HG03565 (cell line): ENCODE data around the gene ANXA4.

Experiments used
- ATAC-seq: cut with Tn5 transposase; IDR thresholded peaks from one replicate; pipeline ENCODE4 v1.9.1; 2021; ENCODE audit warnings: mild to moderate bottlenecking, moderate library complexity; ENCODE audit not compliant: unreplicated experiment

Gene ANXA4

DNA sequence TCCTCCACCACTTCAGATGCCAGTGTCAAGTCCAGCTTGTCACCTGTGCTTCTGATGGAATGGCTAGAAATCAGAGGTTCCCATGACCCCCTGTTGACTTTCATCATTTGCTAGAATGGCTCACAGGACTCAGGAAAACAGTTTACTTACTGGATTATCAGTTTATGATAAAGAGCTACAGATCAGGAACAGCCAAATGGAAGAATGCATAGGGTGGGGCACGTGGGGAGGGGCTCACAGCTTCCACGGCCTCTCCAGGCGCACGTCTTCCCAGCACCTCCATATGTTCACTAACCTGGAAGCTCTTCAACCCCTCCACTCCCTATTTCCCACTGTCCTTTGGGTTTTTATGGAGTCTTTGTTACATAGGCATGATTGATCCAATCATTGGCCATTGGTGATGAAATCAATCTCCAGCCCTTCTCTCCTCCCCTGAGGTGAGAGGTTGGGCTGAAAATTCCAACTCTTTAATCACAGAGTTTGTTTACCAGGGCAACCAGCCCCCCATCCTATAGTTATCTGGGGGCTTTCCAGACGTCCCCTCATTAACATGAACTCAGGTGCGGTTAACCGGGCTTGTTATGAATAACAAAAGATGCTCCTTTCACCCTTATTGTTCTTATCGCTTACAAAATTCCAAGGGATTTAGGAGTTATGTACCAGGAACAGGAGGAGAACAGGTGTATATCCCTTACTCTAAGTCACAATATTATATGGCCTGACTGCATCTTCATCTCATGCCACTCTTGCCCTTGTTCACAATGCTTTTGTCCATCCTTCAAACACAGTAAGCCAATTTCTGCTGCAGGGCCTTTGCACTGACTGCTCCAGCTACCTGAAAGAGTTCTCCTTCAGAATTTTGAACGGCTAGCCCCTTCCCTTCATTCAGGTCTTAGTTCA, 35.2 kb downstream of the ANXA4 start:
- ATAC-seq: no peak

DNA sequence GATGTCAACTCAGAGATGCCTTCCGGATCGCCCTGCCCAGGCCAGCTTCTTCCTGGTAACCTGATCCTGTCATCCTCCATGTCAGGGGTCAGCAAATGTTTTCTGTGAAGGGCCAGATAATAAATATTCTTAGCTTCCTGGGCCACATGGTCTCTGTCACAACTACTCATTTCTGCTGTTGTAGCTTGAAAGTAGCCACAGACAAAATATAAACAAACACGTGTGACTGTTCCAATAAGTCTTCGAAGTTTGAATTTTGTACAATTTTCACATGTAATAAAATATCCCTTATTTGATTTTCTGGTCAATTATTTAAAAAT, 35.8 kb downstream of the ANXA4 start:
- no peak for ATAC-seq

DNA sequence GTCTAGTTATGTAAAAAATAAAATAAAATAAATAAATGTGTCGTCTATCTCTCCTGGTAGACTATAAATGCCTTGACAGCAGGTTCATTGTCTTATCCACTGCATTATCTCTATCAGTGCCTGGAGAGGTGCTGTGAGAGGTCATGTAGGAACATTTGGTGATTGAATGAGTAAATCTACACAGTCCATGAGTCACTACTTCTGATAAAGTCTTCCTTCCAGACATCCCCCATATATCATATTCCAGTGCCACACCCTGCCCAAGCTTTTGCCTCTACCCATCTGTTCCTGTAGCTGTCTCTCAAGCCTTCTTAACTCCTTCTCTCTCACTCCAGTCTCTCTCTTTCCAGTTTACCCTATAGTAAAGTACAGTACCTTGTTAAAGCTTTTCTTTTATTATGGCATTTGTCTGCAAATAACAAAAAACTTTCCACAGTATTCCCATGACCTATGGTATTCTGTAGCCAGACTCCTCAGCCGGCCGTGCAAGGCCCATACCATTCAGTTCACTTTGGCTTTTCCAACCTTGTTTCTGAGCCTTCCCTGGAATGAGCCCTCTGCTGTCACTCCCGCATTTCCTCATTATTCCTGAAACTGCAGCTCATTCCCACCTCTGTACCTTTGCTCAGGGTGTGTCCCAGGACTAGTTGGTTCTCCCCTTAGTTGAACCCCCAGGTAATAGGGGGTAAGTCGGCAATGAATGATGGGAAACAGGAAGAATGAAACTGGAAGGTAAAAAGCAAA, 37.5 kb downstream of the ANXA4 start:
- no peak for ATAC-seq

DNA sequence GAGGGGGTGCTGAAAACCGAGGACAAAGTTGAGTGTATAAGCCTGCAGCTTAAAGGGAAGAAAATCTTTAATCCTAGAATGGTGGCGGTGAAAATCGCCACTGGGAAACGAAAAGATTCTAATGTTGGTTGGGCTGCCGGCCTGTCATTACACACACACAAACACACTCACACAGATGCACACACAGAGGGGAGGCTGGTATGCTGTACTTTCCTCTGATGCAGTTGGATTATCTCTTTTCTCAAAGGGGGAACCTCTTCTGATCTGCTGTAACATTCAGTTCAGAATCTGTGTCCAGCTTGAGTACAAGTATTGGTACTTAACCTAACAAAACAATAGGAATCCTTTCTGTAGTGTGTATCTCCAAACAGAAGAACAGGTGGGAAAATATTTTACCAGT, 39.0 kb downstream of the ANXA4 start:
- ATAC-seq: no peak

- ATAC-seq: no peak
These were observed 39.7 kb downstream of the ANXA4 start for GRCh38 chr2:69781321-69782248.

GRCh38 chr2:69784228-69784627, 42.3 kb downstream of the ANXA4 start:
- no peak for ATAC-seq

GRCh38 chr2:69785358-69785757, 43.4 kb downstream of the ANXA4 start:
- no peak for ATAC-seq

- ATAC-seq: no peak
These were observed 44.2 kb downstream of the ANXA4 start for GRCh38 chr2:69786052-69786560.

DNA sequence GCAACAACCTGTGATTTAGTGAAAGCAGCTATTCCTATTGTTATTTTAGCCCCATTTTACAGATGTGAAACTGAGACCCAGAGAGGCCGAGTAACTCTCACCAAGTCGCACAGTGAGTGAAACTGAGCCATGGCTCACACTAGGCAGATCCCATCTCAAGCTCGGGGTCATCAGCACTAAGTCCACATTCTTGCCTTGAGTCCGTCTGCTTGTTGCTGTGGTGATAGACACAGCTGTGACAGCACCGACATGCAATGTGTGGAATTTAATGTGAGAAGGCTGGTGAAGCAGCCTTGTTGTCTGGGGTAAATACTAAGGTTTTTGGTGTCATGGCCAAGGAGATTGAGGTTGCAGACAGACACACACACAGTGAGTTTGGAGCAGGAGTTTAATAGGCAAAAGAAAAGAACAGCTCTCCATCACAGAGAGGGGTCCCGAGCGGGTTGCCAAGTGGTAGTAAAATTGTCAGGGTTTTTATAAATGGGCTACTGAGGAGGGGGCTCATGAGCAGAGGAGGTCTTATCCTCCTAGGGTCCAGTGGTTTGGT, 47.3 kb downstream of the ANXA4 start:
- ATAC-seq: no peak

- peak; percentile 40 for ATAC-seq
These were observed 48.1 kb downstream of the ANXA4 start for GRCh38 chr2:69789772-69790600.

GRCh38 chr2:69790601-69790959, 48.6 kb downstream of the ANXA4 start:
- ATAC-seq: no peak

DNA sequence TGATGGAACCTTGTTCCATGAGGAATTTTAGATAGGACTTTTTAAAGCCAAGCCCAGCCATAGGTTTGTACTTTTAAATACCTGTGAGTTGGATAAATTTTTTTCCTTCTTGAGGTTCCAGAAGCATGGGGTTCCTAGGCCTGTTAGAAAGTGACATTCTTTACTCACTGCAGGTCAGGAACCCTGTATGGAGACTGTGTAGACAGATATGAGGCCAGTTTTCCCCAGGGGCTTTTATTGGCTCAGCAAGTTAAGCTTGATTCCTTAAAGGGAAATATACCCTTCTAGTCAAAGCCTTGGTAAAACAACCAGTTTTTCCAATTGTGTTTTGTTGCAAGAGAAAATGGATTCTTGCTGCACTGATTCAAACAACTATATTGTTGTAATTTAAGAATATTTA, 49.1 kb downstream of the ANXA4 start:
- no peak for ATAC-seq

GRCh38 chr2:69796174-69796573, 54.2 kb downstream of the ANXA4 start:
- no peak for ATAC-seq

- no peak for ATAC-seq
These were observed 55.3 kb downstream of the ANXA4 start for GRCh38 chr2:69797235-69797634.

- ATAC-seq: no peak
These were observed 55.9 kb downstream of the ANXA4 start for GRCh38 chr2:69797836-69798289.

- ATAC-seq: peak; percentile 5
These were observed 56.5 kb downstream of the ANXA4 start for GRCh38 chr2:69798290-69798908.

GRCh38 chr2:69798909-69799526, 57.1 kb downstream of the ANXA4 start:
- ATAC-seq: peak; percentile 38

DNA sequence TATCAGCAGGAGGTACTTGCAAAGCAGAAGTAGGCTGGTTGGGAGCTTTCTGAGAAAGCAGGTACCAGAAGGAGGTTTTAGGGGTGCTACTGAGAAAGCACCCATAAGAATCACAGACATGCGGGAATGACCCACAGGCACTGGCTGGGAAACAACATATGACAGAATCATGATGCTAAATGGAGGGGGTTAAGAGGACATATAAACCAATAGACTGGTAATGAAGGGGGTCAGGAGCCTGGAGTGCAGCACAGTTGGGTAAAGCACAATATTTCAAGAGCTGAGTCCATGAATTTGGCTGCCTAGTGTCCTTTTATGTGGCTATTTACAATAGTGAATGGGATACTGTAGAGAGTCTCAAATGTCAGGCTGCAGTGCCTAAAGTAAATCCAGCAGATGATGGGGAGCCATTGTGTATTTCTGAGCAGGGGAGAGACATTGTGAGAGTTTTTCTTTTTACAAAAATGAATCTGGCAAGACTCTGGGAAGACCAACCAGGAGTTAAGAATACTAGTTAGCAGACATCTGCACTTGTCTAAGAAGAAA, 59.9 kb downstream of the ANXA4 start:
- ATAC-seq: no peak
